Measurements from ENCODE around the gene SLC44A3. TPM values are rescaled to one million over a fixed set of nuclear protein-coding genes. Genes with fewer than 3 reads are reported as not detected.

The SLC44A3 gene
- total RNA-seq, 1 donor = 2.9 TPM

DNA sequence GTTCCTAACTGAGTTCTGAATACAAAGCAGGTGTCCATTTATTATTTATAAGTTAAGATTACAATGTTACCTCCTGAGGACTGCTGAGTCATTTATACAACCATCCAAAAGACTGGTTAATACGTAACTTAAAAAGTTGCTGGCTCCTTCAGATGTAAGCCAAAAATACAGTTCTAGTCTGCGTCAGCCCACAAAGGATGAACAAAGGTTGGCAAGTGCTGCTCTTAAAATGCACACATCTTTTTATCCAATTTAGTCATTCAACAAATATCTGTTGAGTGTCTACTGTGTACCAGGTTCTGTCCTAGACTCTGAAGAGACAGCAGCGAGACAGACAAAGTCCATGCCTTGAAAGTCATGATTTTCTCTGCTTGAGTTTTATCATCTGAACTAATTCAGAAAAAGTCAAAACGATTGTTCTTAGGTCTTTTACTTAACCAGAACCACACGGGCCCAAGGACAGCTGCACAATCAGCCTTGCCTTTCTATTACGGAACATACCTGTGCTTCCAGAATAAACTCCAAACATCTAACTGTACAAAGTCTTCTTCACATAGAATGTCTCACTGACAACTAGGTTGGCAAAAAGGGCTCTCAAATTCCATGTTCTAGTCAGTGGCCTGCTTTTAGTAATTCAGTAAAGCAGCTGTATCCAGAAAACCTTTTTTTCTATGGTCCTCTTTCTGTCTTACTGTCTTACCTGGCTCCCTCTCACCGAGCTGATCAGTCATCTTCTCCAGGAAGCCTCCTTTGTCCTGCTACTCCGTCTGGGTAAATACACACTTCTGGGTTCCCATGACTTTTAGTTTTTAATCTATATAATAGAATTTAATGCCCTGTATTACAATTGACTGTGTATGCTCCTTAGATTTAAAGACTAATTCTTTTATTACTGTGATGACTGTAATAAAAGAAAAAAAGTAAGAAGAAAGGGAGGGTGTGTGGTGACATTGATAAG is 122.3 kb downstream of the SLC44A3 start:
- H2AFZ ChIP-seq (ENCODE audit: low read length) = no peak overlapping the region
- TF ChIP-seq, protein P1, sequence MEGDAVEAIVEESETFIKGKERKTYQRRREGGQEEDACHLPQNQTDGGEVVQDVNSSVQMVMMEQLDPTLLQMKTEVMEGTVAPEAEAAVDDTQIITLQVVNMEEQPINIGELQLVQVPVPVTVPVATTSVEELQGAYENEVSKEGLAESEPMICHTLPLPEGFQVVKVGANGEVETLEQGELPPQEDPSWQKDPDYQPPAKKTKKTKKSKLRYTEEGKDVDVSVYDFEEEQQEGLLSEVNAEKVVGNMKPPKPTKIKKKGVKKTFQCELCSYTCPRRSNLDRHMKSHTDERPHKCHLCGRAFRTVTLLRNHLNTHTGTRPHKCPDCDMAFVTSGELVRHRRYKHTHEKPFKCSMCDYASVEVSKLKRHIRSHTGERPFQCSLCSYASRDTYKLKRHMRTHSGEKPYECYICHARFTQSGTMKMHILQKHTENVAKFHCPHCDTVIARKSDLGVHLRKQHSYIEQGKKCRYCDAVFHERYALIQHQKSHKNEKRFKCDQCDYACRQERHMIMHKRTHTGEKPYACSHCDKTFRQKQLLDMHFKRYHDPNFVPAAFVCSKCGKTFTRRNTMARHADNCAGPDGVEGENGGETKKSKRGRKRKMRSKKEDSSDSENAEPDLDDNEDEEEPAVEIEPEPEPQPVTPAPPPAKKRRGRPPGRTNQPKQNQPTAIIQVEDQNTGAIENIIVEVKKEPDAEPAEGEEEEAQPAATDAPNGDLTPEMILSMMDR (IDR thresholded peaks at IDR 0.05; ENCODE audit: extremely low read depth, low read depth, low read length) = no peak
- no peaks in the 10 kb centered on the region for H3K9me3 ChIP-seq (ENCODE audit: low read depth, low read length)
- no peak overlapping the region for H3K4me3 ChIP-seq (ENCODE audit: insufficient read depth, low read length)
- no peaks in the 10 kb centered on the region for H3K36me3 ChIP-seq (ENCODE audit: insufficient read depth, low read length)
- no peak for DNase-seq (ENCODE audit: insufficient read length, low spot score, missing footprints)
- H3K4me1 ChIP-seq (ENCODE audit: insufficient read depth, low read length) = peaks cover 19% of the 10 kb centered on the region
- no peak overlapping the region for H3K27ac ChIP-seq (ENCODE audit: low read depth, low read length)
- H4K20me1 ChIP-seq (ENCODE audit: insufficient read depth, low read length) = no peaks in the 10 kb centered on the region
- H3K27me3 ChIP-seq (ENCODE audit: insufficient read depth, low read length) = no peaks in the 10 kb centered on the region
- no peak overlapping the region for H3K4me2 ChIP-seq (ENCODE audit: insufficient read depth, low read length)
- no peaks in the 10 kb centered on the region for H3K79me2 ChIP-seq (ENCODE audit: insufficient read depth, low read length)

Other genes starting within 250 kb of the SLC44A3 start
- 316 and 333 TPM in 2 replicates for gene CNN3, start 106.8 kb downstream of the SLC44A3 start, total RNA-seq